NCI-H2227 treated with DMSO at 0.1 percent for 48 hours (cell line): ENCODE measurements around the gene SRGAP1.

Source experiments
- DNase-seq: peaks from one replicate; lab custom pipeline; 2025; lab: John Stamatoyannopoulos, UW

SRGAP1 gene

DNA sequence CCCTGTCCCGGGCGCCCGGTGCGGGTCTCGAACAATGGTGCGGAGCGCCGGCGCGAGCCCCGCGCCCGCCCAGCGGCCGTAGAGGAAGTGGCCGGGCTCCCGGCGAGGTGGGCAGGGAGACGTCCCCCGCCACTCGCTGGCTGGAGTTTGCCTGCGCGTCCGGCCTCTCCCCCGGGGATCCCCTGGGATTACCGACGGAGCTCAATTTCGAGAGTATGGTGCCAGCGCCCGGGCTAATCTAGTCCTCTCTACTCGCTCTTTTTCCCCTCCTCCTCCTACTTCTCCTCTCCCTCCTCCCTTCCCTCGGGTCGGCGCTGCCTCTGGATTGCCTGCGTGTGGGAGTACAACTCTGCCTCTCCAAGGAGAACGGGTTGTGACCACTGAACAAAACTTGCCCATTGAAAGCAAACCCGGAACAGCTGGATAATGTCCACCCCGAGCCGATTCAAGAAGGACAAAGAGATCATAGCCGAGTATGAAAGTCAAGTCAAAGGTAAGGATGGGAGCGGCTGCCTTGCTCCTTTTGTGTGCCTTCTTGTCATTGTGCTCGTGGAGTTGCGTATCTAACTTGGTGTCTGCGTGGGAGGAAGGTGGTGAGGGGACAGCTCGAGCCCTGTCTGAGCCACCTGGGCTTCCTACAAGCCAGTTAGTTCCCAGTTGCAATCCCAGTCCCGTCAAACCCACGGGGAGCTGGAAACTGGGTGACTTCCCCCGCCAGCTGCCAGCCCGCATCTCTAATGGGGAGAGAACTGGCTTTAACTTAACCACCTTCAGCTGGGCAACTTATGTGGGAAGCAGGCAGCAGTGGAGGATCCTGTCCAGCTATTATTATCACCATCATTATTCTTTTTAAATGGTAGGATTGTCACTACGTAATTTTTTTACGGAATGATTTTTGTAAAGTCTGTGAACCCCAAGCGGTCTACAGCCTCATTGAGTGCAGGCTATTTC, at the start of gene SRGAP1:
Gene SRGAP1, plus strand, starts transcription at position 310 of the 951 bp plus-strand sequence. Its CDS starts 117 bp downstream, at position 427.
- peak; percentile 36 for DNase-seq

DNA sequence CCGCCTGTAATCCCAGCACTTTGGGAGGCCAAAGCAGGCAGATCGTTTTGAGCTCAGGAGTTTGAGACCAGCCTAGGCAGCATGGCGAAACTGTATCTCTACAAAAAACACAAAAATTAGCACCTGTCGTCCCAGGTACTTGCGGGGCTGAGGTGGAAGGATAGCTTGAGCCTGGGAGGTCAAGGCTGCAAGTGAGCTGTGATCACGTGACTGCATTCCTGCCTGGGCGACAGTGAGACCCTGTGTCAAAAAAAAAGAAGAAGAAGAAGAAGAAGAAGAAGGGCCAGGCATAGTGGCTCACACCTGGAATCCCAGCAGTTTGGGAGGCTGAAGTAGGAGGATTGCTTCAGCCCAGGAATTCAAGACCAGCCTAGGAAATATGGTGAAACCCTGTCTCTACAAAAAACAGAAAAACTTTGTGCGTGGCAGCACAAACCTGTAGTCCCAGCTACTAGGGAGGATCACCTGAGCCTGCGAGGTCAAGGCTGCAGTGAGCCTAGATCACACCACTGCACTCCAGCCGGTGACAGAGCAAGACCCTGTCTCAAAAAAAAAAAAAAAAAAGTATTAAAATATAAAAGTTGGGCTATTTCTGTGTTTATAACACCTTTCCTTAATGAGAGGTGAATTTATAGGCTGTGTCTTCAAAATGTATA, 49.3 kb upstream of the SRGAP1 start:
- no peak for DNase-seq

DNA sequence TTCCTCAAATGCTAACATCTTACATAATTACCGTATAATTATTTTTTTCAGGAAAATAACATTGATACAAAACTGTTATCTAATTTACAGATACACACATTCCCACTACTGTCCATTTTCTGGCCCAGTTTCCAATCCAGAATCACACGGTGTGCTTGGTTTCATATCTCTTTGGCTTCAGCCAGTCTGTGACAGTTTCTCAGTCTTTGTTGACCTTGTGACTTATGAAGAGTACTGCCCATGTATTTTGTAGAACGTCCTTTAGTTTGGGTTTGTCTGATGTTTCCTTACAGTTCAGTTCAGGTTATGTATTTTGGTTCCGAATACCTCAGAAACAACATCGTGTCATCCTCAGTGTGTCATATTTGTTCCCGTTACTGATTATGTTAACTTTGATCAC, 48.6 kb upstream of the SRGAP1 start:
- no peak for DNase-seq

GRCh38 chr12:63802012-63802608, 42.4 kb upstream of the SRGAP1 start:
- DNase-seq, result peak; percentile 70

DNA sequence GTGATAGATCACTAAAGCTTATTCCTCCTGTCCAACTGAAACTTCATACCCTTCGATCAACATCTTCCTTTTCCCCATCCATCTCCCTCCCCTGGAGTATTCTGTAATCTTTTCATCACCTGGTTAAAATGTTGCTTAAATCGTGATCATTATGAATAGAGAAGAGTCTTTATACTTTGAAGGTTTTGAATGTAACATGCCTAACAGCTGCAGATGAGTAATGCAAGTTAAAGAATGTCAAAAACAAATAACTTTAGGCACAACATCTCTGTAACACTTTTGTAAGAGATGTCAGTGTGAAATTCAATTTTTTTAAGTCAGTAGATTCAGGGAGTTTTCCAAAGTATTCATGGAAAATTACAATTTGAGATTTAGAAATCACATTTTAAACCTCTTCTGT, 39.8 kb upstream of the SRGAP1 start:
- DNase-seq, result no peak

- no peak for DNase-seq
These were observed 38.5 kb upstream of the SRGAP1 start for GRCh38 chr12:63805704-63806672.

GRCh38 chr12:63808631-63809030, 35.9 kb upstream of the SRGAP1 start:
- no peak for DNase-seq

- DNase-seq, result no peak
These were observed 34.9 kb upstream of the SRGAP1 start for GRCh38 chr12:63809566-63809965.

DNA sequence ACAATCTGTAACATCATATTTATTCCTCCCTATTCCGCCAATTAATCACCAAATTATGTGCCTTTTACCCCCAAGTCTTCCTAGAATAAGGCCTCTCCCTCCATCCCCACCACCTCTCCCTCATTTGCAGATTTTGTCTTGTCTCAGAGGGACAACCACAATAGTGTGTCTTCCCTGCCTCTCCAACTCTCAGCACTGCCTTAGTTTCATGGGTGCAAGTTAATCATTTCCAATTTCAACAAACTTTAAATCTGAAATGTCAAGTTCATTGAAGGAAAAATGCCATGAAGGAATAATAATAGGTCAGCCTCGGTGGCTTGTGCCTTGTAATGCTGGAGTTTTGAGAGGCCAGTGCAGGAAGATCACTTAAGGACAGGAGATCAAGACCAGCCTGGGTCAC, 33.2 kb upstream of the SRGAP1 start:
- no peak for DNase-seq

- DNase-seq, result no peak
These were observed 32.7 kb upstream of the SRGAP1 start for GRCh38 chr12:63811755-63812154.

DNA sequence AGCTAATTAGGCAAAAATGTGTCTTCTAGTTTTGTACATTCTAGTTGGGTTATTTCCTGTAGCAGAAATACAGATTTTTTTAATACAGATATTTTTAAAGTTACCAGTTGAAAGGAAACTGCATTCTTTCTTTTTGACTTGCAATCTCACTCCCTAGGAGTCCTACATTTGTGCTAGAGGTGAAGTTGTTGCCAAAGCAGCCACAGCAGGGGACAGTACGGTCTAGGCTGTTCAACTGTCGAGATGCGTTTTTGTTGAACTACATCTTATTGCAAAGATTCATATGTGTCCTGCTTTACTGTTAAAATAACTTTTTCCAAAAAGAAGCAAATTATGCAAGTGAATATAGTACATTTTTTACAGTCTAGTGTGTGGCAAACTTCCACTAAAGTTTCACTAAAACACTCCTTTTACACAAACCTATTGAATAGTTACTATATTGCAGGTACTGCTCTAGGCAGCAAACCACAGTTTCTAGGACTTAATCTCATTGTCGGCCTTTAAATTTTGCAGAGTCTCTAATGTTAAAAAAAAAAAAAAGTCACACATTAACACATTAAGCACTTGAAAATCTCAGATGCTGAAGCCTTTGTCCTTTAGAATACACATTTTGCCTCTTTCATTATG, 30.2 kb upstream of the SRGAP1 start:
- DNase-seq, result no peak

DNA sequence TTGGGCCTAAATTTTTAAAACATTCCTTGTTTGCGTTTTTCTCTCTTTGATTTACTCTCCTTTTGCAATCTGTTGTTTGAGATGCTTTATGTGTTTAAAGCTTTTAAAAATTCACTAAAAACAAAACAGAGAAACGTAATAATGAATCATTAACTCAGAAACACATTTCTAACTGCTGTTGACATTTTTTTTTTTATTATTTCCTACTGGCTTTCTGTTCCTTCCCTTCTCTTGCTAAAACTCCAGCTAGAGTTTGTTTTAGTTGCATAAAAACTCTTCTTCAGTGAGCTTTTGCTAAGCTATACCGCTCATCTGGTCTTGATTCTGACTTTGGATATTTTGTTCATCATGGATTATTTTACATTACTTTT, 29.0 kb upstream of the SRGAP1 start:
- no peak for DNase-seq

DNA sequence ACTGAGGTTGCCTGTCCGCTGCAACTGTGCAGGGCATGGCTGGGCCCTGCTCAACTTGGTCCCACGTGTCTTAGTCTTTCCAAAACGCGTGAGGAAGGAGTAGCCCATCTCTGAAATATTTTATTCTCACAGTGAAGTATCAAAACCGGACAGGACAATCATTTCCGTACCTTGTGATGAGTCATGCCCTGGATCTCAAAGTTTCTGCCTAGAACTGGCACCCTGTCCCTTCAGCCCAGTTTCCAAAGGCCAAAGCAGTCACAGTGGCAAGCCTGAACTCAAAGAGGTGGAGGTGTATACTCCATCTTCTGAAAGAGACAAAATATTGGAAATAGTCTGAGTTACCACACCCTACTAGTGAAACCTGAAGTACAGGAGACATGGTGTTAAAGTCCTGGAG, 28.5 kb upstream of the SRGAP1 start:
- DNase-seq, result no peak

GRCh38 chr12:63820427-63820826, 24.1 kb upstream of the SRGAP1 start:
- no peak for DNase-seq

- peak; percentile 24 for DNase-seq
These were observed 22.7 kb upstream of the SRGAP1 start for GRCh38 chr12:63821781-63822251.

- no peak for DNase-seq
These were observed 22.1 kb upstream of the SRGAP1 start for GRCh38 chr12:63822352-63822751.

GRCh38 chr12:63823040-63823439, 21.5 kb upstream of the SRGAP1 start:
- DNase-seq, result no peak

DNA sequence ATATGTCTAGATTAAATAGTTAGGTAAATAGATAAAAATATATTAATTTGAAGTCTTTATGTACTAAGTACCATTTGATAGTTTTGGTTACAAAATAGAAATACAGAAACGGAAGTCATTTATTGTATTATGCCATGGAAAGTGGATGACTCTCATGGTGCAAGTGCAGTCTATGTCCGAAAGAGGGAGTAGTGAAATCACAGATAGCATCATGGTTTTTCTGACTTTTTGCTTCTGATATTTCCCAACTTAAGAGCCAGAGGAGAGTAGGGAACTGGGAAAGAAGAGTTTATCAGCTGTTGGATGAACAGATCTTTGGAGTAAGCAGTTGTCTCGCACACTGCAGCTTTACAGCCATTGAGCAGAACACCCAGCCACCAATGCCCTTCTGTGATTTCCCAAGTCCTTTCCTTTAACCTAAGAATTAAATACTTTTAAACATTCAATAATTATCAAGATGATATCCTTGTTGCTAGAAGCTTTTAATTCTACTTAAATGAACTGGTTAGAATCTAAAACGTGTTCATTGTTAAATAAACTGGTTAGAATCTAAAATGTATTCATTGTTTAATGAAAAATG, 18.4 kb upstream of the SRGAP1 start:
- DNase-seq, result peak; percentile 64

DNA sequence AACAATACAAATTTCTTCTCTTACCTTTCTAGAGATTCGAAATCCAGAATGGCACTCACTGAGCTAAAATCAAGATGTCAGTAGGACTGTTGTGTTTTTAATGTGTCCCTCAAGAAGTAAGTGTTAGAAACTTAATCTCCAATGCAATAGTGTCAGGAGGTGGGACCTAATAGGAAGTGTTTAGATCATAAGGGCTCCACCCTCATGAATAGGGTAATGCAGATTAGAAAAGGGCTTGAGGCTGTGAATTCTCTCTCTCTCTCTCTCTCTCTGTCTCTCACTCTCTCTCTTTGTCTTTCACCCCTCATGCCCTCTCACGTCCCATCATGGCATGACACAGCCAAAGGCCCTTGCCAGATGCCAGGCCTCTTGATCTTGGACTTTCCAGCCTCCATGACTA, 15.6 kb upstream of the SRGAP1 start:
- no peak for DNase-seq

- no peak for DNase-seq
These were observed 8.5 kb upstream of the SRGAP1 start for GRCh38 chr12:63836046-63836445.

GRCh38 chr12:63836936-63837335, 7.6 kb upstream of the SRGAP1 start:
- no peak for DNase-seq
